GM18502 (cell line): ENCODE data around the gene SLC44A1.
"Not testable (repeated sequence)": the region's sequence is repeated elsewhere in the genome, so short reads cannot be mapped to it uniquely, and the experiment has no call there.

Experiments used
- ATAC-seq: cut with Tn5 transposase; IDR thresholded peaks from one replicate; pipeline ENCODE4 v1.9.1; 2021; ENCODE audit warnings: mild to moderate bottlenecking; ENCODE audit not compliant: unreplicated experiment, poor library complexity

SLC44A1 gene

DNA sequence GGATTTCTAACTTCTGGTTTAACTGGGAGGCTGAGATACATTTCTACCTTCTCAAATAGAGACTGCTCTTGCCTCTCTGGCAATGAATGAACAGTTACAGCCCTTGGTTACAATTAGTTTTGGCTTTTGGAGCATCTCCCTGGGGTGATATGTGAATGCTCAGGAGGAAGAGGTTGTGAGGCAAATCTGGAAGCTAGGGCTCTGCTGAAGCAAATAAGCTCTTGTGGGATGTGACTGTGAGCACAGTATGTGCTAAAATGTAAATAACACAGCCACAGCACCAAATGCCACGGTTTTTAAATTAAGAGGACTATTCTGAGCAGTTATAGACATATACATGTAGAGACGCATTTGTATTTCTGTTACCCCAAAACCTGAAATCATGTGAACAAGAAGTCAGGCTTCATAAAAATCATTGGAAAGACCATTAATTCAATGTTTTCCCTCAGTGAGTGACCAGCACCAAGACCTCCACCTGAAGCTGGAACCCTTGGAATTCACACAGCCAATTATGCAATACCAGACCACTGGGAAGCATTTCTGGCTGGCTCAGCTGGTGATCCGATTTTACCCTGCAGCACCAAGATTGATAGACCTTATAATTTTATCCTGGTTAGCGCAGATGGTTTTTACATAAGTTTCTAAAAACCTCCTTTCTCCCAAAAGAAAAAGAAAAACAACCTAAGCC, 3.0 kb upstream of the SLC44A1 start:
- ATAC-seq, result no peak

DNA sequence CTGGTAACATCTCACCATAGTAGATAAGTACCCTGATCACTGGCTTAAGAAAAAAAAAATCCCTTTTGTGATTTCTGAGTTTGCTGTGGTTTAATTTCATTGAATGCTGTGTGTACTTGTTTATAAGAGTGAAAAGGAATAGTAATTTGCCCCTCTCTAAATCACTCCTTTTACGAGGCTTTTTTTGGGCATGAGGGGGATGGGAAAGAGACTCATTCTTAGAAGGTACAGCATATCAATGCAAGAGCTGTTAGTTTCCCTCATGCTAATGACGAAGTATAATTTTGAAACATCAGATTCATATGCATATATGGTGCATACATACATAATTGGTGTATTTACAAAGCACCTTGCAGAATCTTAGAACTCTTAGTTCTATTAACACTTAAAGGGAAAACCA, 2.4 kb upstream of the SLC44A1 start:
- ATAC-seq, result no peak

DNA sequence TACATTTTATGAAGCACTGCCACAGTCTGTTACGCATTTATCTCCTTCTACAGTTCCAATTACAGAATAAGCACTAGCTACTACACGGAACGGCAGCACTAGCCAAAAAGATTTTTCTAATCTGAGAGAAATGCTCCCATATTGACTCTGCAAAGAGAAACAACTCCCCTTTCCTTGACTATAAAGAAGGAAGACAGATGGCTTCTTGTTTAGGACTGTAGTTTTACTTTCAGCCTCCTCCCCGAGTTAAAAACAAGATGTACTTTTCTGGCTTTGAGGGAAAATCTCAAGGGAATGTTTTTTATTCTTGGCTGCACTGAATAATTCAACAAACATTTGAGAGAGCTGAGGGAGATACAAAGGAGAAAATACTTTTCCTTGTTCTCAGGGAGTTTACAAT, 1.9 kb upstream of the SLC44A1 start:
- ATAC-seq, result no peak

DNA sequence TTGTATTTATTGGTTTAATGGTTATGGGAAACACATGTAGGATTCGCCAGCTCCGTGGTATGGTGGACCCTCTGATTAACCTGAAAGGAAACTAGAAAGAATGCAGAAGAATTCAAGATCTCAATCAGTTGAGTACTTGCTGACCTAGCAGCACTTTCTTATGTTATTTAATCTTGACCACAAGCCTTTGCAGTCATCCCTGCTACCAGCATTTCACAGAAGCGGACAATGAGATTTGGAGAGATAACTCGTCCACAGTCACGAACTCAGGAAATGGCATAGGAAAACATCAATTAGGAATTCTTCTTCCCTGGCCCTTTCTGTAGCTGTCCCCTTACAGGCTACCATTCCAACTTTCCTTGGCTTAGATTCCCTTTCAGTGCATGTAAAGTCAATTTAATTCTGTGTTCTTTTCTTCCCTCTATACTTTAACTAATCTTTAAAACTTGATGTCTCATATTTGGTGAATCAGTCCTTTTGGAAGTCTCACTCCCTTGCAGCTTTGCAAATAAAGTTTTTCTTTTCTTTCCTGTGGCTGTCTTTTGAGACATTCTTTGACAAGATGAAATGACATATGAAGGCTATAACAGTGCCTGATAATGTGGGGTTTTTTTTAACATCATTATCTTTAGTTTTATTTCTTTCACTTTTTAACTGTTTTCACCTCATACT, 1.3 kb upstream of the SLC44A1 start:
- ATAC-seq, result no peak

DNA sequence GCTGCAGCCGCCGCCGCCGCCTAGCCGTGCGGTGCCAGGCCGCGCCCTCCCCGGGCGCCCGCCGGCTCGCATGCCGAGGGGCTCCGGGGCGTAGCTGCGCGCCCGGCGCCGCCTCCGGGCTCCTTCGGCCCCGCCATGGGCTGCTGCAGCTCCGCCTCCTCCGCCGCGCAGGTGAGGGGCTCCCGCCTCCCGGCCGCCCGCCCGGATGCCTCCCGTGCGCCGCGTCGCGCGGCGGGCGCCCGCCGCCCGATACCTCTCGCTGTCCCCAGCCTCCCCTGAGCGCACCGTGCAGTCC, 230 bp downstream of the SLC44A1 start:
- peak; percentile 63 for ATAC-seq

DNA sequence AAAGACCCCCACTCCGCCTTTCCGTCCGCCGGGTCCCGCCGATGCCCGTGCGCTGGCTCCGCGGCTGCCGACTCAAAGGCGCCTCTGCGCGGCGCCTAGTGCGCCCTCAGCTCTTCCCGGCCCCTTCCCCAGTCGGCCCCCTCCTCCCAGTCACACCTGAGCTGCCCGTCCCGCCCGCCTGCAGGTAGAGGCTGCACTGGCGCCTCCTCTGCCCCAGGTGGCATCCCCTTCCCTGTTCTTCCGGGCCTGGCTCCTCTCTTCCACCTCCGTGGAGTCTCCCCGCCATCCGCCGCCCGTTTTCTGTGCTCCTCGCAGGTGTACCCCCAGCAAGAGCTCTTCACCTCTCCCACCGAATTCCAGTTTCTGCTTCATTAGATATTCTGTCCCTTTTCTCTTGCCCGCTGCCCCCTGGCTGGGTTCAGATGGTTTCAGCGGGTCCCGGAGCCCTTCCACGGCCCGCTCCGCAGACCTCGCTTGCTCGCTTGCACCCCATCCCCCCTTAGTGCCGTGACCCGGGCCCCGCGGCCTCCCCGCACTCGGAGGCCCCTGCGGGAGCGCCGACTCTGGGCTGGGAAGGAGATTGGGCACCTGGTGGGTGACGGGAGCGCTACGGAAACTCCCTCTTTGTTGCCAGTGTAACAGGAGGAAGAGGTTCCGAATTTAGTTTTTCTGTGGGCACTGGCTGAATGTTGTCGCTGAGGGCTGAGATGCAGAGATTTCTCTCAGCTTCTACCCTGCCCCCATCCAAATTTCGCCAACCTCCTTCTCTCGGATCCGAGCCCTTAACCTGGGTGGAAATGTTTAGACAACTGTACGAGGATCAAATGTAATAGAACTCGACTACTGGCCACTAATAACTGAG, 809 bp downstream of the SLC44A1 start:
- ATAC-seq, result peak; percentile 18

DNA sequence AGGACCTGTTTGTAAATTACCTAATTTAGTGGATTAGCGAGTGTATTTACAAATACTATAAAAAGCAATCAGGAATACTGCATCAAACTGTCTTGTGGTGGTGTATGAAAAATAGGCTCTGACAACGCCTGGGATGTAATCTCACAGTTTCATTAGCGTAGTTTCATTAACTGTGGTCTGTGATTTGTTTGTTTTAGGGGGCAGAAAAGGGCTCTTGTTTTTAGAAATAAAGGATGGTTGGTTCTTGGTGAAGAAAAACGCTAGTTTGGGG, 1.4 kb downstream of the SLC44A1 start:
- ATAC-seq, result no peak

DNA sequence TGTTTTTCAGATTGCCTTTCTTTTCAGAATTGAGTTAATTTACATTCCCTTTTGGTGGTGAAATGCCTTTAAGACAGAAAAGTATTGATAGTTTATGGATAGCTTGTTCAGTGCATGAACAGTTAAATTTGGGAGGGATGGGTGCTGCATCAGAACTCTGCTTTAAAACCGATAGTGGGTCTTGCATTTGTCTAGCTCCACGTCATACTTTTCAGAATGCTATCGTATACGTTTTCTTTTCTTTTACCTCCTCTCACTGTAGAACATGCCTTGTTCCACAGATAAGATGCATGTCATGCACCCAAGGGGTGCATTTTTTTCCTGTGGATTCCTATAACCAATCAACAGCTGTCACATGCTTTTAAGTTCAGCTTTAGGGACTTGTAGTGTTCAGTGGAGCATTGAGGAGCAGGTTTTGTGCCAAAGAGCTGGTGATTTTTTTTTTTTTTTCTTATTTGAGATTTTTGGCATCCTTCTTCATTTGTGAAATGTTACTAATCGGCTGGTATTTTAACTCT, 2.3 kb downstream of the SLC44A1 start:
- ATAC-seq, result no peak

DNA sequence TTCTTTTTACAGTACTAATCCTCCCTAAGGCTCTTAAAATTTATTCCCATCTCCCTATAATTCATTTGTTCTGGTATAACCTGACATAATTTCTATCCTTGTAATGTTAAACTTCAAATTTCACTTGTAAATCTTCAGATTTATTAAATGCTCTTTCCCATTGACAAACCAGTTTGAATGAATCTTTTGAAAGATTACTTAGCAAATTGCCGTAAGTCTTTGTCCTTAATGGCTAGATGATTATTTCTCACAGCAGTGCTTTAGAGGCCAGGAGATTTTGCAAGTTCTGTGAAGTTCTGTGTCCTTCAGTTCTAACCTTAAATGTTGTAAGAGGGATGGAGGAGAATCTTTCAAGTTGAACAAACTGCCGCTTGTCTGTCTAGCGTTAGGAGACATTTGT, 4.2 kb downstream of the SLC44A1 start:
- no peak for ATAC-seq

DNA sequence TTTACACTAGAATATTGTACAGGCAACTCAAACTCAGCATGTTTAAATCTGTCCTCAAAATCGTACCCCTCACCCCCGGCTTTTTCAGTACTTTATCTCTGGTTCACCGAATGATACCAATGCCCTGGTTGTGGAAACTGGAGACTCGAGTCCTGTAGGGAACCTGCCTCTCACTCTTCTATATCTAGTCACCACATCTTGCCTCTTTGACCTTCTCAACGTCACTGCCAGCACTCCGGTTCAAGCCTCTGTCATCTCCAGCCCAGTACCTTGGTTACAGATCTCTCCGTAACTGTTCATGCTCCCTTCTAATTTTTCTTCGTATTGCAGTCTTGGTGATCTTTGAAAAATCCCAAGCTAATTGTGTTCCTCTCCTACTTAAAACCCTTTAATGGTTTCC, 6.7 kb downstream of the SLC44A1 start:
- no peak for ATAC-seq

DNA sequence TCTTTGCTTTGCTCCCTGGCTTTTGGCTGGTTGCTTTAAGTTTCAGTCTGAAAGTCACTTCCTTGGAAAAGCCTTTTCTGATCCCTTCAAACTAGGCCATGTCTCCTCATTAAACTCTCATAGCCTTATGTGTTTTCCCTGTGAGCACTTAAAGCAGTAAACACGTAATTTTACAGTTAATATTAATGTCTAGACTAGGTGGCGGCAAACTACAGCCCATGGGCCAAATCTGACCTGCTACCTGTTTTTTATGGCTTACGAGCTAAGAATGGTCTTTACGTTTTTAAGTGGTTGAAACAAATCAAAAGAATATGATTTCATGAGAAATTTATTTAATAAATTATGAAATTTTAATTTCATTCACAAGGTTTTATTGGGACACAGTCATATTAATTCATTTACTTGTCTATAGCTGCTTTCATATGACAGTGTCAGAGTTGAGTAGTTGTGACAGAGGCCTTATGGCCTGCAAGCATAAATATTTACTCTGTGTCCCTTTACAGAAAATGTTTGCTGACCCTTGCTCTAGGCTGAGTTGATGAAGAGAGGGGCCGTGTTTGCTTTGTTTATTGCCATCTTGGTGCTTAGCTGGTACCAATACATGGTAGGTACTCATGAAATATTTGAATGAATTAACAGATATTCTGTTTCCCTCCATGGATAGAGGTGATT, 7.4 kb downstream of the SLC44A1 start:
- ATAC-seq, result no peak

DNA sequence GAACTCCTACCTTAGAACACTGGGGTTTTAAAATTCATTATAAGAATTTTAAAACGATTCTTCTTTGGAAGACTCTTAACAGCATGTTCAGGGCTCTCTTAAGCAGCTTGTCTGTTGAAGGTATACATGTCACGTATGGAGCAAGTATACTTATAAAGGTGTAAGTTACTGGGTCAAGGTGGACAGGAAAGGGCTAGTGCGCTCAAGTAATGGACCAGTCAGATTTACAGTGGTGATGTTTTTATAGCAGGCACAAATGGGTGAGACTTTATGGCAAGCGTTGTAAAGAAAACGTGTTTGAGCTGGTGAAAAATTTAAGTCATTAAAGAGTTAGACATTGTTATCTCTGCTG, 7.9 kb downstream of the SLC44A1 start:
- no peak for ATAC-seq

DNA sequence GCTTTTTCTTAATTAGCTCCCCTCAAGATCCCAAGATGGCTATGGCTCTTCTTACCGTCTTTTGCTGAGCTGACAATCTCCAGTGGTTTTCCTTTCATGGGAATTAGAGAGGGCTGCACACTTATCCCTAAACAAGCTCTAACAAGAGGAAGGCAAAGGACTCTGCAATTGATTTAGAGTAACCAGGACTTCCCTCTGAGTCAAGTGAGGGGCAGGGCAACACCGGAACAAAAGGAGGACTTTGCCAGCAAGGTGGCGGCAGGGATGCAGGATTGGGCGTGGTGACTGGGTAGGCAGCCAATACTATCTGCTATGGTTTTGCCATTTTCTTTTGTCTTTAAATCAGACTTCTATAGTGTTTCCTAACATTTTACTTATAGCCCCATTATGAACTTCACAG, 9.8 kb downstream of the SLC44A1 start:
- no peak for ATAC-seq

DNA sequence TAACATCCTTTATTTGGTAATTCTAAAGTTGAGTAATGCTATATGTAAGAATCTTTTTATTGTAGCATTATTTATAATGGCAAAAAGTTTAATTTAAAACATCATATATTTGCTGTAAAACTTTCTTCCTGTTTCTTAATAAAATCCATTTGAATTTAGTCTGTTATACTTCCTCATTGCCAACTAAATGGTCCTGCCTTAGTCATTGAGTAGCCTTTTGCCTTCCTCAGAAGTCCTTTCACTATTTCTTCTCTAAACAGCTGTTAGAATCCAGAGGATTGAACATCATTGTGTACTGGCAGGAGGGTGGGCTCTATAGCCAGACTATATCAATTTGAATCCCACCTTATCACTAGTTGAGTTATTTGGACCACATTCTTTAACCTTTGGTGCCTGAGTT, 11.0 kb downstream of the SLC44A1 start:
- no peak for ATAC-seq

DNA sequence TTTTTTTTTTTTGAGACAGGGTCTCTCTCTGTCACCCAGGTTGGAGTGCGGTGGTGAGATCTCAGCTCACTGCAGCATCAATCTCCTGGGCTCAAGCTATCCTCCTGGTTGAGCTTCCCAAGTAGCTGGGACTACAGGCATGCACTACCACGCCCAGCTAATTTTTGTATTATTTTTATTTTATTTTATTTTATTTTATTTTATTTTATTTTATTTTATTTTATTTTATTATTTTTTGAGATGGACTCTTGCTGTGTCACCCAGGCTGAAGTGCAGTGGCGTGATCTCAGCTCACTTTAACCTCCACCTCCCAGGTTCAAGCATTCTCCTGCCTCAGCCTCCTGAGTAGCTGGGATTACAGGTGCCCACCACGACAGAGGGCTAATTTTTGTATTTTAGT, 12.1 kb downstream of the SLC44A1 start:
- ATAC-seq, result not testable (repeated sequence)

DNA sequence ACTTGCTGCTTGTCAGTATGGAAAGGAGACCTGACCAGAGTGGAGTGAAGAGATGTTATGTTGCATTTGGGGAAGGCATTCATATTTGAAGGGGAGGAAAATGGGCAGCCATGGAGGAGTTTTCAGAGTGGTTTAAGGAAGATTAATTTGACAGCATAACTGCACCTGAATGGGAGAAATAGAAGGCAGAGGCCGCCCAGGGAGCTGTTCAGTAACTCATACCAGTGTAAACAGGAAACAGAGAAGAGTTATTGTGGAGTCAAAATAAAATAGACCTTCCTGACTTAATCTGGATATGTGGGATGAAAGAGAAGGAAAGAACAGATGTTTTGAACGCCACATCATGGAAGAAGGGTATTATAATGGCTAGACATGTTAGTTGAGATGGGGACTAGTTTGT, 13.4 kb downstream of the SLC44A1 start:
- ATAC-seq, result no peak

DNA sequence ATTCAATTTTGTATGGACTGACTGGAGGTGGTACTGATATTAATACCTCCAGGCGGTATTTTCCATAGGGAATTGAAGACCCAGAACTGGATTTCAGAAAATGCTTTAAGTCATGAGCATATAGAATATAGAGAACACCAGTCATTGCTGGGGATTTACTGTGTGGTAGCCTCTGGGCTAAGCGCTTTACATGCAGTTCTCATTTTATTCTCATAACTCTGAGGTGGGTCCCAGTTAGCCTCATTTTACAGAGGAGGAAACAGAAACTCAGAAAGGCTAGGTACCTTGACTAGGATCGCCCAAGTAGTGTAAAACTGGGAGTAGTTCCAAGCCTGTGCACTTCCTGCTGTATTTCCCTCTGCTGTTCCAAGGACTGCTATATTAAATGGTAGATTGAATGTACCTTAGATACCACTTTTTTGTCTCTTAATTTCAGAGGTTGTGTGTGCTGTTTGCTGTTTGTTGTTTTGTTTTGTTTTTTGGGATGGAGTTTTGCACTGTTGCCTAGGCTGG, 13.8 kb downstream of the SLC44A1 start:
- ATAC-seq, result peak; percentile 49

DNA sequence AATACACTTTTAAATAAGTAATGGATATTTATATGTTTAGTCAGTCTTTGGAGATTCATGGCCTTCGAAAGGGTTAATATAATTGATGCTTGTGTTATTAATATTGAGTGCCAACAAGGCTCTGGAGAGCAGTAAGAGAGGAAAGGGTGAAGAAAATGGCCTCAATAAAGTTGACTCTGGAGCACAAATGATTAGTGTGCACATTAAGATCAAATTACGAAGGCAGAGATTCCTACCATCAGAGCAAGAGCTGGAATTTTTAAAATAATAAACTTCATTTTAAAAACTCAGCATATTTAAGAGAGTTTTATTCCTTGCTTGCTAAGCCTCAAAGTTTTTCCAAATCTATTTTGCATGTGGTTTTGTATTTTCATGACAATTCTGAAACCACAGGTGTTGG, 14.8 kb downstream of the SLC44A1 start:
- peak; percentile 6 for ATAC-seq

DNA sequence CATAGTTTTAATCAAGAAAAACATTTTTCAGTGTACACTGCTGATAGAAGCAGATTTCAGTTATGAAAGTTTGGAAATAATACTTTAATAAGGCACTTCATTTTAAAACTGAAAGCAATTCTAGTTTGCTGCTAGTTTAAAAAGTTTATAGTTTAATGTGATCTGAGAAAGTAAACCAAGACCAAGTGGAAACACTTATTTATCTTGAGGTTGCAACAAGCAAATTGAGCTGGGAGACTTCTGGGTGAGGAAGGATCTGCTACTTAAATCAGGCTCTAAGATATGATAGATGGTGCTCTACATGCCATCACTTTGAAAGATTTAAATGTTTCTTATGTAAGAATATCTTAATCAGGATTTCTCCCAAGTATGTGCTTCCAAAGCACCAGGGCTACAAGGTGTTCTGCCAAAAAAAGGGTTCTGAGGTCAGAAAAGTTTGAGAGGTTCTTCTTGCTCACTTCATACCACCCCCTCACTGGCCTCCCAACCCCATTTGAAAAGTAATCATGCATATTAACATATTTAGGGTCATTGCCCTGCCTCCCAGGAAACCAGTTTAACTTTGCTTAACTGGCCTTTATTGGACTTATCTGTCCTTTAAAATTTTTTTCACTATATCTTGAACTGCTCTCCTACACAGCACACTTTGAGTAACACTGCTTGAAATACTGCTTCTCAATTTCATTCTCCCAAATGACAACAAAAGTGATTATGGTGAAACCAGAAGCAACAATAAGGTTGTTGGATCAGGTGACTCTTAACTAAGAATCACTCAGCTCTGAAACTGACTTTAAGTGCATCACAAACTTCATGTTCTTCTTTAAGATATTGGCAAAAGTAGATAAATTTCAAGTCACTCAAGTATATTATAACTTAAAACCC, 15.5 kb downstream of the SLC44A1 start:
- peak; percentile 43 for ATAC-seq

DNA sequence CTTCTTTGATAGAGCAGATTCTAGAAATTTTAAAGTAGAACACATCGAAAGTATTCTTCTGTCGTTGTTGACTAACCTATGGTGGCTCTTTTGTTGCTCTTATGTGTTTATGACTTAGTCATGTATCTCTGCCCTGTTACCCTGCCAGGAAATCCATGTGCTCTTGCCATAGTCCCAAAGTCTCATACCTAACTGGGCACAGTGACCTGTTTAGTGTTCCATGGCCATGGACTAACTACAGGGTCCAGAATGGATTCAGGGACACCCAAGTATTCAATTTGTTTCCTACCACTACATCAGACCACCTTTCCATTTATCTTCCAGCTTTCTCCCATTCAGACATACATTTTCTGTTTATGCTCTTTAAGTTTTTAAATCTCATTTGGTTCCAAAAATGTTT, 18.0 kb downstream of the SLC44A1 start:
- no peak for ATAC-seq
